Gastroesophageal sphincter (tissue), 4 donors: ENCODE data around the gene KLF15. TPM values are rescaled to one million over a fixed set of nuclear protein-coding genes. Genes with fewer than 3 reads are reported as not detected.
A peak's percentile ranks its signal among the peaks of the same experiment; 100 is the strongest.

Source experiments
- ATAC-seq: fragments of 150-250 bp; one replicate; pipeline ENCODE4 v1.9.1; 2016; ENCODE audit warnings: mild to moderate bottlenecking, moderate library complexity
- H3K27ac ChIP-seq, 4 donors: fragments of 200-600 bp; sonication (generic) in 3 of 4; 1 replicate in 3 of 4; 2 replicates in 1 of 4; pipeline ENCODE4 v1.5.1; 2016 to 2019
- H3K27me3 ChIP-seq: fragments of 200-600 bp; sonication (generic); one replicate; pipeline ENCODE4 v1.5.1; 2019
- H3K36me3 ChIP-seq, 2 donors: fragments of 200-600 bp; sonication (generic); one replicate each; pipeline ENCODE4 v1.5.1; 2019; ENCODE audit warnings: control low read depth in 1 of 2
- H3K4me1 ChIP-seq, 3 donors: fragments of 200-600 bp; sonication (generic); 1 replicate in 2 of 3; 2 replicates in 1 of 3; pipeline ENCODE4 v1.5.1; 2016 to 2019; ENCODE audit warnings: control low read depth in 2 of 3
- H3K4me3 ChIP-seq, 2 donors: fragments of 200-600 bp; sonication (generic); one replicate each; pipeline ENCODE4 v1.5.1; 2019; ENCODE audit warnings: mild to moderate bottlenecking in 1 of 2, moderate library complexity in 1 of 2
- H3K9me3 ChIP-seq, 3 donors: fragments of 200-600 bp; sonication (generic); one replicate each; pipeline ENCODE4 v1.5.1; 2017 to 2019; ENCODE audit warnings: control low read depth in 2 of 3
- CTCF ChIP-seq, 4 experiments: fragments of 200-600 bp in 2 of 4; fragments of 450-650 bp in 2 of 4; sonication (generic) in 1 of 4; IDR thresholded peaks; one replicate each; pipeline ENCODE4 v1.5.1; 2017 to 2019; ENCODE audit warnings: antibody characterized with exemption in 4 of 4, mild to moderate bottlenecking in 2 of 4, moderate library complexity in 2 of 4
- EP300 ChIP-seq: sonication (generic); formaldehyde crosslinking; IDR thresholded peaks from one replicate; pipeline ENCODE4 v1.6.1; 2017; ENCODE audit warnings: antibody characterized with exemption, mild to moderate bottlenecking
- POLR2A ChIP-seq, 2 donors: fragments of 450-650 bp; IDR thresholded peaks; one replicate each; pipeline ENCODE4 v1.6.1; 2017; ENCODE audit warnings: antibody characterized with exemption in 2 of 2, mild to moderate bottlenecking in 2 of 2, moderate library complexity in 1 of 2
- POLR2AphosphoS5 ChIP-seq: sonication (generic); formaldehyde crosslinking; IDR thresholded peaks from one replicate; pipeline ENCODE4 v1.6.1; 2017; ENCODE audit warnings: antibody characterized with exemption
- WGBS, 2 donors: methylation state at CpG; one replicate each; pipeline ENCODE4 v1.1.5; 2018; ENCODE audit warnings: low coverage in 1 of 2; 5-methylcytosine and 5-hydroxymethylcytosine counted together
- total RNA-seq, 4 donors: library from RNA; depleted of rRNA; stranded (reverse); fragments of >200 nt; gene quantifications; one replicate each; pipeline ENCODE4 v1.1.0, GENCODE V29; 2016

The KLF15 gene
- total RNA-seq, 4 donors from 2014 or later = 69.5 to 110 (median 94.0) TPM

DNA sequence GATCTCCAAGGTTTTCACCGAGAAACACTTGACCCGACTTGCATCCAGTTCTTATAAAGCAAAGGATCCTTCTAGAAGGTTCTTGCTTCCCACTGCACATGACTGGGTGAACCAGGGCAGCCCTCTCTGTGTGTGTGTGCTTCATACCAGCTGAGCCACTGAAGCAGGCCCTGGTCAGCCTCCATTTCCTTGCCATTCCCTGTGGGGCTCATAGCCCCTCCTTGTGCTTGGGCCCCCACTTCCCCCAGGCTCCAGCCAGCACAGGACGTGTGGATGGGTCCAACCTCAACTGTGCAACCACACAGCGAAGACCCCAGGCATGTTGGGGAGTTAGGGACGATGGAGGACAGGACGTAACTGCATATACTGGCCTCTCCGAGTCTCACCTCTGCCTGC lies 15.5 kb downstream of the KLF15 start:
- no peak for ATAC-seq
- H3K27me3 ChIP-seq = no peaks in the 10 kb centered on the region
- H3K9me3 ChIP-seq = no peaks in the 10 kb centered on the region
- TF ChIP-seq EP300 (no peak), CTCF (IDR thresholded peaks at IDR 0.05) (no peak), POLR2A (IDR thresholded peaks at IDR 0.05) (no peak), POLR2AphosphoS5 (no peak)
- peaks cover 0 to 69% of the 10 kb centered on the region in 2 donors for H3K36me3 ChIP-seq
- no peak overlapping the region for H3K27ac ChIP-seq
- H3K4me3 ChIP-seq = no peak overlapping the region
- peaks cover 0 to 62% (median 3%) of the 10 kb centered on the region in 3 donors for H3K4me1 ChIP-seq
- 46 to 95% methylated on average over 3 to 4 of the region's 7 CpGs for WGBS, 2 donors

GRCh38 chr3:126340943-126341754 lies 16.1 kb downstream of the KLF15 start:
- H3K4me1 ChIP-seq = peaks cover 0 to 56% (median 3%) of the 10 kb centered on the region in 3 donors
- TF ChIP-seq EP300 = no peak
- TF ChIP-seq POLR2AphosphoS5 = peak; percentile 20
- TF ChIP-seq POLR2A (IDR thresholded peaks at IDR 0.05) = no peak
- no peak for TF ChIP-seq CTCF (IDR thresholded peaks at IDR 0.05)
- H3K27ac ChIP-seq = peak overlapping the region in 1 of 4 donors; percentile 51

GRCh38 chr3:126340596-126340942 lies 16.6 kb downstream of the KLF15 start:
- H3K27ac ChIP-seq = peak overlapping the region in 1 of 4 donors; percentile 51
- TF ChIP-seq POLR2AphosphoS5 = no peak
- no peak for TF ChIP-seq CTCF (IDR thresholded peaks at IDR 0.05)
- no peak for TF ChIP-seq POLR2A (IDR thresholded peaks at IDR 0.05)
- no peak for TF ChIP-seq EP300
- H3K4me3 ChIP-seq = no peak overlapping the region
- H3K4me1 ChIP-seq = peaks cover 0 to 51% (median 3%) of the 10 kb centered on the region in 3 donors
- H3K36me3 ChIP-seq = peaks cover 0 to 57% of the 10 kb centered on the region in 2 donors
- ATAC-seq = no peak
- no peaks in the 10 kb centered on the region for H3K27me3 ChIP-seq
- H3K9me3 ChIP-seq = no peaks in the 10 kb centered on the region
- WGBS, 2 donors = 73% methylated on average over 2 of the region's 3 CpGs; no CpG with 5 or more reads in 1 of the 2 donors

More at GRCh38 chr3:126340943-126341754, 16.1 kb downstream of the KLF15 start:
- WGBS, 2 donors = 47 to 83% methylated on average over 1 to 2 of the region's 19 CpGs
- no peaks in the 10 kb centered on the region for H3K27me3 ChIP-seq
- H3K4me3 ChIP-seq = no peak overlapping the region
- peaks cover 0 to 63% of the 10 kb centered on the region in 2 donors for H3K36me3 ChIP-seq
- no peaks in the 10 kb centered on the region for H3K9me3 ChIP-seq
- ATAC-seq = no peak

DNA sequence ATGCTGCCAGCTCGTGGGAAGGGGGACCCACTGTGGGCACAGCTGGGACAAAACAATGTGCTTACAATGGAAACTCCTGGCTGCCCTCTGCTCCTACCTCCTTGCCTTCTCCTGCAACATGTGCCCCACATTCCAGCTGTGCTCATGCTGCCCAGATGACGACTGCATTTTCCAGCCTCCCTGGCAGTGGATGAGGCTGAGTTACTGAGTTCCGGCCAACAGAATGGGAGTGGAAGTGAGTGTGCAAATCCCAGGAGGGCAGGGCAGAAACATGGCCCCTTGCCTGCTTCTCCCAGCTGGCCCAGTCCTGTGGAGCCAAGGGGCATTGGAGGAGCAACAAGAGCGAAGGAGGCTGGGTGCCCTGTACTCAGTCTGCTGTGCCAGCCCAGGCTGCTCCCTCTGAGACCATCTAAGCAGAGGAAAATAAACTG lies 17.1 kb downstream of the KLF15 start:
- WGBS, 2 donors = no CpG with 5 or more reads among the region's 4 CpGs
- Histone ChIP-seq H3K36me3 (peaks cover 0 to 52% of the 10 kb centered on the region in 2 donors), H3K27ac (peak overlapping the region in 2 of 4 donors; percentile 31 to 51), H3K4me1 (peaks cover 0 to 46% (median 3%) of the 10 kb centered on the region in 3 donors), H3K9me3 (no peaks in the 10 kb centered on the region), H3K27me3 (no peaks in the 10 kb centered on the region), H3K4me3 (no peak overlapping the region)
- TF ChIP-seq POLR2AphosphoS5 = peak; percentile 42
- no peak for TF ChIP-seq EP300
- ATAC-seq = peak; percentile 50

DNA sequence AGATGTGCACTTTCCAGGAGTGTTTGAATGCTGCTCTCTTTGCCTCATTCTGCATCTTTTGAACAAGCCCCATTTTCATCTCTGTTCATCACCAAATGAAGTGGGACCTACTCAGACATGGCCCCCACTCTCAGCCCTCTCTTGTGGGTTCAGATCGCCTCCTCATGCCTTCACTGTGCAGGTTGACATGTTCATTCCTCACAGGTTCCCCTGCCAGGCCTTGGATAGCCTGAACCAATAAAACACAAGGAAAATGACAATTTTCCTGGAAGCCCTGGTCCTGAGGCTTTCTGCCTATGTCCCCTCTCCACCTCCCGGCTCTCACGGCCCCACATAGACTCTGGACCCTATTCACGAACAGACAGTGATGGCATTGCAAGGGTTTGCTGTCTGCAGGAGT lies 17.7 kb downstream of the KLF15 start:
- Histone ChIP-seq H3K9me3 (no peaks in the 10 kb centered on the region), H3K27ac (peak overlapping the region in 2 of 4 donors; percentile 31 to 51), H3K4me1 (peaks cover 0 to 39% (median 3%) of the 10 kb centered on the region in 3 donors), H3K4me3 (no peak overlapping the region), H3K27me3 (no peaks in the 10 kb centered on the region), H3K36me3 (peaks cover 0 to 46% of the 10 kb centered on the region in 2 donors)
- 100% methylated on average over 4 of the region's 4 CpGs; no CpG with 5 or more reads in 1 of the 2 donors for WGBS, 2 donors
- TF ChIP-seq EP300 (no peak), POLR2AphosphoS5 (no peak)
- ATAC-seq = no peak
